Measurements from ENCODE around the gene STBD1.
"Not testable (repeated sequence)": the region's sequence is repeated elsewhere in the genome, so short reads cannot be mapped to it uniquely, and the experiment has no call there.

STBD1 gene

DNA sequence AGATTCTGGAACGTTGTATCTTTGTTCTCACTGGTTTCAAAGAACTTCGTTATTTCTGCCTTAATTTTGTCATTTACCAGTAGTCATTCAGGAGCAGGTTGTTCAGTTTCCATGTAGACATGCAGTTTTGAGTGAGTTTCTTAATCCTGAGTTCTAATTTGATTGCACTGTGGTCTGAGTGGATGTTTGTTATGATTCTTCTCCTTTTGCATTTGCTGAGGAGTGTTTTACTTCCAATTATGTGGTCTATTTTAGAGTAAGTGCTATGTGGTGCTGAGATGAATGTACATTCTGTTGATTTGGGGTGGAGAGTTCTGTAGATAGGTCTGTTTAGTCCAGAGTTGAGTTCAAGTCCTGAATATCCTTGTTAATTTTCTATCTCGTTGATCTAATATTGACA is 18.7 kb upstream of the STBD1 start:
- DNase-seq = not testable (repeated sequence)

DNA sequence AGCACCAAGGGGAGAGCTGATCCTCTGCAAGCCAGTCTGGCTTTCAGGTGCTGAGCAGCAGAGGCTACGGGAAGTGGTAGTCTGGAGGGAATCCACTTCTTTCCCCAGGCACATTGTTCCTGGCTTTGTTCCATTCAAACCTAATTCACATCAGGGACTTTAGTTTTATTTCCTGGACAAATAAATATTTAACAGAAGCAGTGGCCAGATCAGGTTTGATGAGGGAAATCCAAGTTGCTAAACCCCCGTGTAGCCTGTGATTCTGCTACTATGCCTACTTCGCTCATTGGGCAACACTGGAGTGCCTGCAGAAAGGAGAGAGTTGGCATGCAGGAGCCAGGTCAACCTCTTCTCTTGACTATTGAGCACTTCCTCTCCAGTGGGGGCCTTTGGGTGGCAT is 13.8 kb upstream of the STBD1 start:
- DNase-seq = no peak

DNA sequence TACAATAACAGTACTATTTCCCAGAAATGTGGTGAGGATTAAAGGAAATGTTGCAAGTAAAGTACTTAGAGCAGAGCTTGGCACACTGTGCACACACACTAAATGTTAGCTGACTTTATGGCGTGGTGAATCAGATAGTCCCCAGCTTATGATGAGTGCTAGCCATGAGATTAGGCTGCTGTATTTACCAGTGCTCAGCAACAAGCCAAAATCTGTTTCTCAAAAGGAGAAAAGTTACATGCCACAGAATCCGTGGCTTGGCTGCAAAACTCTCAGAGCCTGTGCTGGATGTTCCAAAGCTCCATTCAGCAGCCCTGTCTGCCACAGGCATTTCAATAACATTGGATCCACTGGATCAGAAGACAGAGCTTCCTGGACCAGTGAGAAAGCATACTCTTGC is 12.8 kb upstream of the STBD1 start:
- no peak for DNase-seq

DNA sequence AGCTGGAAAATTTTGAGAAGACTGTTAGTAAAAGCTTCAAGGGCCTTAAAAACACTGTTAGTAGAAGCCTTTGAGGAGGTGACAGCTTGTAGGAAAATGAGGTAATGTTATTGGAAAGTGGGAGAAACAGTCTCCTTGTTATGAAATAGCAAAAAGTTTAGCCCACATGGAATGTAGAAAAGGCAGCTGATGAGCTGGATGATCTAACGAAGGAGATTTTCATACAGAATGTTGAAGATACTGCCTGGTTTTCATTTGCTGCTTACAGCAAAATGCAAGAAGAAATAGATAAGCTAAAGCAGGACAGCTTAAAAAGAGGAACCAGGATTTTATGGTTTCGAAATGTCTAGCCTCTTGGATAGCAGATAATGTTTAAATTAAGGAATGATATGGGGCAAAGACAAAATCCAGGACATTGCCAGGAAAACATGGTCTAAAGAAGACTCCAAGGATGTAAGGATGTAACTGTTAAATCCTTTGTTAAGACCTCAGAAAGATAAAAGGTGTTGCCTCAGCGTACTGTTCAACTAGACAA is 10.2 kb upstream of the STBD1 start:
- DNase-seq = no peak

DNA sequence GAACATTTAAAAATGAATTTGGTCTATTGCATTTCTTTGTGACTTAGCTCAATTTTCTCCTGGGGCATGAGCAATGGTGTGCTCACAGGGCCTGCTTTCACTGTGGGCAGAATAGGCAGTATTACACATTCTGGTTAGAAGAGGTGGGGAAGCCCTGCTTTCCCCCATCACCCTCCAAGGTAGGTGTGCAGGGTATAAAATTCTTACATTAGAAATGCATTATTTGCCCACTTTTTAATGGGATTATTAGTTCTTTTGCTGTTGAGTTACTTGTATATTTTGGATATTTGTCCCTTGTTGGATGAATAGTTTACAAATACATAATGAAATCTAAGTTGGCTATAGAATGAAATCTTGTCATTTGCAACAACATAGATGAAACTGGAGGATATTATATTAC is 8.3 kb upstream of the STBD1 start:
- DNase-seq = no peak

DNA sequence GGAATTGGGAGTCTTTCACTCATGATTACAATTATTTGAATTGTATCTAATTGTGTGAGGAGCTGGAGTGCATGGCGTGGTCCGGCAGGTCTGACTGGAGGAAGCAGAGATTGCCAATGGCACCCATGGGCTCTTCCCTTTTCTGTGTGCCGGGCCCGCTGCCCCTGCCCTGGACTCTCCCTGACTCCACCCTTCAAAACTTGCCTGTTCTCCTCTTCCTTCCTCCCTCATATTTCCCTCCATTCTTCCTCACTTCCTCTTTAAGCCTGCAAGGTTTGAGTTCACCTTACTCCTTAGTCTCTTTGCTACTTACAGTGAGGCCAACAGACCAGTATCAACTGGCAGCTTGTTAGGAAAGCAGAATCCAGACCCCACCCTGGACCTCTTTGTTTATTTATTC is 6.5 kb upstream of the STBD1 start:
- no peak for DNase-seq

DNA sequence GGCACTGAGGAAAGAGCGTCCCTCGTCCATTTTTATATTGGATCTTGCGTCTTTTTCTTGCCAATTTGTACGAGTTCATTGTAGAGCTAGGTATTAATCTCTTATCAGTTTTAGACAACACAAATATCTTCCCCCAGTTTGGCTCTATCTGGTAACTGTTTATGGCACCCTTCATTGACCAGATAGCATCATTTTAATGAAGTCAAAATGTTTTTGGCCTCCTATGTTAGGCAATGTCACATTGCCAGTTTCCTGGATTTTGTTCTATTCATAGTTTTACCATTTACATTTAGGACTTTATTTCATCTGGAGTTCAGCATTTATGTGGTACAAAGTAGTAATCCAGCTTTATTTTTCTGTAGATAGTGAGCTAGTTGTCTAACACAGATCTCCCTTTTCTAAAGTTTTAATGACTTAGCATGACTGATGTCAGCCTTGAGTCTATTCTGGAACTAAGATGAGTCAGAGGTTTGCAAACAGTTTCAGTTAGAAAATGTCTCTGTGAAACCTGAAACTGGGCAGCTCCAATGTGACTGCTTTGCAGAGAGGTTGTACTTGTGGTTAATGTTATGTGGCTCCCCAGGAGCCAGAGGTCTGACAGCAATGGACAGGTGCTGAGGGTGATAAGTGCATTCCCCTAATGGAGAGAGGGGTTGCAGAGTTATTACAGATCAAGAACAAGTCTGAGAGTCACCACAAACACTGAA is 5.3 kb upstream of the STBD1 start:
- DNase-seq = no peak

DNA sequence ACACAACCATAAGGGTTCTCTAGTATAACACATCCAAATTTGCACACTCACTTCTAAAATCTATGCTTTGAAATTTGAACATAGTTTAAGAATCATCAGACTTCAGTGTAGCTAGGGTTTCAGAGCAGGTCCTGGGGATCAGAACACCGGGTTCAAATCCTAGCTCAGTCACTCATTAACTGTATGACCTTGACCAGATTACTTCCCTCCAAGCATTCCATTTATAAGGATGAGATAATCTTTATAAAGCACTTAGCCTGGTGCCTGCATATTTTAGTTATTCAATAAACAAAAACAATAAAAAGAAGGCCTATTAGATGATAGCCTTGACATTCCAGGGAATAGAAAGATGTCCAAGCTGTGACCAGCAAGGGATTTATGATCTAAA is 4.8 kb upstream of the STBD1 start:
- DNase-seq = no peak

DNA sequence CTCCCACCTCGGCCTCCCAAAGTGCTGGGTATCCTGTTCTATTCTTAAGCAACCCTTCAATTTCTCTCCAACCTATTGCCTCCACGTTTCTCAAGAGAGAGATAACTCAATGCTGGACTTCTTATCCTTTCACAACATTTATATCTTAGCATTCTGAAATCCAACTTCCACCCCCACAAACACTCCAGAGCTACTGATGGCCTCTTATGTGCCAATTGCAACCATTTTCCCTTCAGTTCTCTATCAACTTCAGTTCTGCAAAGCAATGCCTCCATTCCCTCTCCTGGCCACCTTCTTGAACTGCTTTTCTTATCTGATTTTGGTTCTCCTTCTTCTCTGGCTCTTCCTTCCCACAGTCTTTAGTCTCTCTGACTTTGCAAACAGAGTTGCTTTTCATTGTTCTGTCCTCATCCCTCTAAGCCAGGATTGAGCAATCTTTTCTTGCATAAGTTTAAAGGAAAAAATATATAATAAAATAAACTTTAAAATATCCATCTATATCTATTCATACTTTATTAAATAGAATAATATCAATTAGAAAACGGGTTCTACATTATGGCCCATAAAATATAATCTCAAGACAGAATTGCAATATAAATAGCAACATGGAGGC is 3.6 kb upstream of the STBD1 start:
- no peak for DNase-seq

DNA sequence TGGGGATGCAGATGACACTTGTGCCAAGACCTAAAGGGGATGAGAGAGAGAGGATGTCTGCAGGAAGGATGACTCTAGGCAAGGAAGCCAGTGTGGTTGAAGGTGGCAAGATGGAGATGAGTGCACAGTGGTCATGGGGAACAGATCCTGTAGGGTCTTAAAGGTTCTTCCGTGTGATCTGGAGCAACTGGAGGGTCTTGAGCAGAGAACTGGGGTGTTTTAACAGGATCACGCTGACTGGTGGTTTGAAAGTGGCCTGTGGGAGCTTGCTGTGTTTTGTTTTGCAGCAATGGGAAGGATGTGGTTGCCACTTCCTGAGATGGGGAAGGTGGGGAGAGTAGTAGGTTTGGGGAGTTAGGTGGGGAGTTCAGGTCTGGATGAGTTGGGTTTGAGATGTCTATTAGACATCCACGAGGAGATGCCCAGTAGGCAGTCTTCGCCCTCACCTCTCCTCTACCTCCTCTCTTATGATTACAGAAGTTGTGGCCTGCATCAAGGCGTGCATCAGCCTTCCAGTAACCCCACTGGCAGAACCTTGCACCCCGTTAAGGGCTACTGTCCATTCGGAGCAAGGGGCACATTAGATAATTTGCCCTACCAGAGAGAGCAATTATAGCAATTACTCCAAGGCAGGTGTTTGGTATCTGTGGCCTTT is 1.4 kb upstream of the STBD1 start:
- DNase-seq = no peak

DNA sequence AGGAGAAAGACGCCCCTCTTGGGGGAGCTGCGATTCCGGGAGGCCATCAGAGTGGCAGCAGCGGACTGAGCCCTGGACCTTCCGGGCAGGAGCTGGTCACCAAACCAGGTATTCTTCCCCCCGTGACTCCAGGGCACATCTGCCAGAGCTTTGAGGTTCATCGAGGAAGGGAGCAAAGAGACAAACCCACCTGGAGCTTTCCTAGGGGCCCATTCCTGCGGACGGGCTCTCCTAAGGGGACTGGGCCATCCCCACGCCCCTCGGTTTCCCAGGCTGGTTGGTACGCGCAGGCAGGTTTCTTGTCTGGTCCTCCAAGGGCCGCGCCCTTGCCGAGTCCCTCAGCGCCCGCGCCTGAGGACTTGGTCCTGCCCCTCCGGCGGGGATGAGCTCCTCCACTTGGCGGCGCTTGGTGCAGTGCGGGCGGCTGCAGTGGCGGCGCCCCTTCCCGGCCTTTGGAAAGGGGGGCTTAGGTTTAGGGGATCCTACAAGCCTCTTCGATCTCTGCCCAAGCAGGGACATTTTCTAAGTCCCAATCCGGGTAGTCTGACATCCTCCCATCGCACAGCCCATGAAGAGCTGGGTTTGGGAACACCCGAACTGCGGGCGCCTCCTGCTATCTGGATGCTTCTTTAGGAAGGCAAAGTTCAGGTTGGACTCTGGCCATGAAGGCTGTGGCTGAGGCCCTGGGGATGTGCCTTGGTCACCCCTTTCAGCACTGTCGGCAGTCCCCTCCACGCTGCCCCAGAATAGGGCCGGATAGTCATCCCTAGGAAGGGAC is 538 bp downstream of the STBD1 start:
- DNase-seq = no peak

DNA sequence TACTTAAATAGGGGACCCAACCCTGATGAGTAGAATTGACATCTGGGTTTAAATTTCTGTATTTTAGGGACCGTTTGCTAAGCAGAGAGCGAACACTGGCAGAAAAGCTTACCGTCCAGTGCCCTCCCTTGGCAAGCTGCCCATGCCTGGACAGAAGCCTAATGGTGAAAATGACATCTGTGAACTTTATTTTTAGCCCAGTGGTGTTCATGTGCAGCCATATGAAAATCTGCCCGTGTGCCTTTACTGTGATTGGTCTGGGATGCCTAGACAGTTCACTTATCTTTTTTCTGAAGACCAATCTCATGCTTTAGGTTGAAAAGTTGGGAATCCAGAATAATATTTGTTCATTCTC is 1.1 kb downstream of the STBD1 start:
- no peak for DNase-seq

DNA sequence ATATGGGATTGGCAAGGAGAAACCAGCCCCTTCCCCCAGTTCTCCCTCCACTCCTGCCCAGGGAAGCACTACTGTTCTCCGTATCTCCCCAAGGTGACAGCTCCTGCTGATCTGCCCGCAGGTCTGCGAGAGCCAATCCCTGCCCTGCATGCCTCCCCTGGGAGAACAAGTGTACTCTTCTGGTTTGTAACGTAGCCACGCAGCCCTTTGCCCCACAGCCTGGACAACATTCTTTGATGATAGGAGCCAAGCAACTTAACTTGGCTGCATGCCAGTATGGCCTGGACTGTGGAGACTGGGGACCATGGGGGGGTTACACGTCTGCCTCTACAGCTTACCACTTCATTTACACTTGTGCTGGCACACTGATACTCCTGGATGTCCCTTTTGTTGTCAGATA is 2.0 kb downstream of the STBD1 start:
- no peak for DNase-seq

DNA sequence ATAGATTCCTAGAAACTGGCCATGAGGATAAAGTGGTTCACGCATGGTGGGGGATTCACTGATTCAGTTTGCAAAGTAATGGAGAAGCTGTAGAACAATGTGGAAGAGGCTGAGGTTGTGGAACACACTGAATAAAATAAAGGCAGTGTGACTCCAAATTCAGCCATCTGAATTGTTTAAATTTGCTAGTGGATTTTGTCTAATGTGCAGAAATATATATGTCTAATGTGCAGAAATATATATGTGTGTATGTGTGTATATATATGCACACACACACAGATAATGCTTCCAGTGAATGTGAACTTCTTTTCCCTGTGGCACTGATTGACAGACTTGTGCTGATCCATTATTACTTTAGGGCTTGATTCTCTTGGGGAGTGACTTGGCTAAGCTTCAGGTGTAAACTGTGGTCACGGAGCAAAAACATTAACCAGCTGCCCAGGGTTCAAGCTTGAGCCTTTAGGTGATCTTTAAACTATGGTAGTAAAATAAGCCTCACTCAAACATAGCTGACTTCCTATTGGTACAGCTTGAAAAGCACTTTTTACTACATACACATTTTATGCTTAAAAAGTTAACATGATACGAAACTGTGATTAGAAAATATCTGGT is 3.5 kb downstream of the STBD1 start:
- no peak for DNase-seq

DNA sequence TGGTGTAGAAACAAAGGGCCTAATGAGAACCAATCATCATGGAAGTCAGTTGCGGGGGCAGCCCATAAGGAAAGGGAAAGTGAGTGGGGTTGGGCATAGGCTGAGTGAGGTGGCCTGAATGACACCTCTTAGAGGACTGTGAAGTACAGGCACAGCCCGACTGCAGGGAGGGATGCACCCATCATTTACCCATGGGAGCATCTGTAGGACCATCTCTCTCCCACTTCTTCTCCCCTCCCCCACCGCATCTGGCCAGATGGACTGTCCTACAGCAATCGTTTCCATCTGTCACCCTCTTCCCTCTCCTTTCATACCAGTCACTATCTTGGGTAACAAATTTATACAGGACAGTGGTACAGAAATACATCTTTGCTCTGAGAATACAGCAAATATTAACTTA is 4.2 kb downstream of the STBD1 start:
- DNase-seq = no peak

DNA sequence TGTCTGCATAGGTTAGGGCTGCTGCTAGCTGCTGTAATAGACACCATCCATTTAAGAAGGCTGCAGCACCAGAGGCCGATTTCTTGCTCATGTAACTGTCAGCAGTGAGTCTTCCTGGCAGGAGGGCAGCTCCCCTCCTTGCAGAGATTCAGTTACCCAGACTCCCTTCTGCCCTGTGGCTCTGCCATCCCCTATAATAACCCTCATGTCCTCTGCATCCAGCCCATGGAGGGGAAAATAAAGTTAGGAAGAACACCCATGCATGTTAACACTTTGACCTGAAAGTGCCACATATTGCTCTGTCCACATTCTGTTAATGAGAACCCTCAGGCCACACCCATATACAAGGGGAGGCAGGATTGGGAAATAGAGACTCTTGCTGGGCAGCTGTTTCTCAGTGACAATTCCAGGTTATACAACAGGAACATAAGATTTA is 5.4 kb downstream of the STBD1 start:
- no peak for DNase-seq

DNA sequence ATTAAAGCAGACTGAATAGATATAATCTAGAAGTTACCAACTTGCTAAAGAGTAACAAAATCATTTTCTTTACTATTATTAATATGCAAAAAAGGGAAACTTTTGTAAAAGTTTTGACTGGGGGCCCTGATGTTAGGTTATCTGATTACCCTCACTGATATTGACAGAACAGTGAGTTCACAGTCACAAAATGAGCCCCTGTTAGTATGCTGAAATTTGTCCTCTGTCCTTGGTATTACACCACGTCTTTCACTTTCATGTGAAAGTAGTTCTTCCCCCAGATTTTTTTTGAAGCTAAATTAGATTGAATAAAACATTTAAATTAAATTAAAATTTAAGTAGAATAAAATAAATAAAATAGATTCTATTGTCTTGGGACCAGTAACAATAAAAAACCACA is 5.9 kb downstream of the STBD1 start:
- DNase-seq = no peak

DNA sequence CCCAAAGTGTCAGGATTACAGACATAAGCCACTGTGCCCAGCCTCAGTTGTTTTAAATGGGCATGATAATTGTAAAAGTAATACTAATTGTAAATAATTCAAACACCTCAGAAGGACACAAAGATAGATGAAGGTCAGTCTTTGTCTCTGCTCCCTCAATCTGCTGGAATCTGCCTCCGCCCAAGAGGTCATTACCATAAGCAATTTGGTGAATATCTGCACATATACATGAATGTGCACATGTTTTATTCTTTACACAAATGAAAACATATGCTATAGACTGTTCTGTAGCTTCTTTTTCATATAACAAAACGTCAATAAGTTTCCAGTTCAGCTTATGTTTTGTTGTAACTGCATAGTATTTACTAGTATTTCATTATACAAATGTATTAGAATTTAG is 7.0 kb downstream of the STBD1 start:
- DNase-seq = no peak

DNA sequence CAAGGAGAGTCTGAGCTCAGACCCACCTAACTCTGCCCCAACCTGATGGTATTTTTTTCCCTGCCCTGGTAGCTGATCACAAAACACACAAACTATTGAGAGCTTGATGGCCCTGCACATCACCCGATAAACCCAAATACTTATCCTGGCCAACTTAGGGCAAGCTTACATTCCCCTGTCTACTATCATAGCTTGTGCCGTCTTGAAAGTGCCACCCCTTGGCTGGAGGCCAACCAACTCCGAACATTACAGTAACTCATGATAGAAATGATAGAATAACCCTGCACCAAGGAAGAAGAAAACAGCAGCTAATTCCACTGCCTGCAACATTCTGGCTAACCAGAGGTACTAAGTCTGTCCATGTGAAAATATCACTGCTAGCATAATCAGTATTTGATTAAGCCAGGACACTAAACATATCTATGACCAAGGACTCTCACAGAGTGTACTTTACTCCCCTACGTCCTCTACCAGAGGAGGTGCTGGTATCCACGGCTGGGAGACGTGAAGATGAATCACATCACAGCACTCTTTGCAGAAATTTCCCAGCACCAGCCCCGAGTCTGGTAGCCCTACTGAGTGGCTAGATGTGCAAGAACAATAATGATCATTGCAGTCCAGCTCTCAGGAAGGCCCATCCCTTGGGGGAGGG is 8.9 kb downstream of the STBD1 start:
- no peak for DNase-seq

DNA sequence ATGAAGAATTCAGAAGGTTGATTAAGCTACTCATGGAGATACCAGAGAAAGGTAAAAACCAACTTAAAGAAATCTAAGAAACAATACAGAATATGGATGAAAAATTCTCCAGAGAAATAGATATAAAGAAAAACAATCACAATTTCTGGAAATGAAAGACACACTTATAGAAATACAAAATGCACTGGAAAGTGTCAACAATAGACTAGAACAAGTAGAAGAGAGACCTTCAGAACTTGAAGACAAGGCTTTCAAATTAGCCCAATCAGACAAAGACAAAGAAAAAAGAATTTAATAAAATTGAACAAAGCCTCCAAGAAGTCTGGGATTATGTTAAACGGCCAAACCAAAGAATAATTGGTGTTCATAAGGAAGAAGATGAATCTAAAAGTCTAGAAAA is 9.6 kb downstream of the STBD1 start:
- no peak for DNase-seq

DNA sequence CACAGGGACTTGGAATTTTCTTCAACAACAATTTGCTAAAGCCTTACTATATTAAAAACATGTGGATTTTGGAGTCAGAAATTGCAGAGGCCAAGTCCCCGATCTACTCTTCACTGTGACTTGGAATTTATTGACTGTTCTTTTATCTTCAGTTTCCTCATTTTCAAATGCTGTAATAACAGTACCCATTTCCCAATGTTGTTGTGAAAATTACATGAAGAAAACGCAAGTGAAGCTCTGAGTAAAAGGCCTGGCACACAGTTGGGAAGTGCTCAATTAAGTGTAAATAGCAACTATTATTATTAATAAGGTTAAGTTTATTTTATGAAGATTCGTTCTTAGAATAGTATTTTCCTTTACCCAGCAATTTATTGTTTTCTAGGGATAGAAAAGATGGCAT is 15.7 kb downstream of the STBD1 start:
- no peak for DNase-seq

DNA sequence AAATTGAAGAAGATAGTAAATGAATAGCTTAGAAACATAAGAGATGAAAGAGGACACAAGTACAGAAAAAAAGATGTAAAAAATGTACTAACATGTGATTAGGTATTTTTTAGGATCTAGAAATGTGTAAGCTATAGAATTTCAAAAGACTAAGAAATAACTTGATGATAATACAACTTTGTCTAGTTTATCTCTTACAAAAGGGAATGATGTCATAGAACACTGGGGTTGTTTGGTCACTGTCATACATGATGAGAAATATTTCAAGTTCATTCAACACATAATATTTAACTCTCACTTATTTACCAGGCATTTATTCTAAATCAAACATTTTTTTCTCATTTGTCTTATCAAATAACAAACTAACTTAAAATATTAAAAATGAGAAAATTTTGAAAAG is 18.5 kb downstream of the STBD1 start:
- DNase-seq = no peak

DNA sequence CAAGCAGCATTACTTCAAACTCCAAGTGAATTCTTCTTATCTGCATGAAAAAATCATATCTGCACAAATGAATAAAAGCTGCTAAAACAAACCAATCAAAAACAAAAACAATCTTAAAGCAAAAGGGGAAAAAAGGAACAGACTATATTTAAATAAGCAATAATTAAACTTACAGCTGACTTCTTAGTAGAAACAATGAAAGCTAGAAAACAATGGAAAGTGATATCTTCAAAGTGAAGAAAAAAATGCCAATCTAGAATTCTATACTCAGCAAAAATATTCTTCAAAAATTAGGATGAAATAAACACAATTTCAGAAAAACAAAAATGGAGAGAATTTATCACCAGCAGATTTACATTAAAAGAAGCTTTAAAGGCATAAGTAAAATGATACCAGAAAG is 20.0 kb downstream of the STBD1 start:
- no peak for DNase-seq

Data from GOT3 (cell line).